ENCODE measurements around the gene CACNA2D1. TPM values are rescaled to one million over a fixed set of nuclear protein-coding genes. Genes with fewer than 3 reads are reported as not detected.

CACNA2D1 gene
- total RNA-seq, 1 donor from 2014 or later, result 1.5 TPM

DNA sequence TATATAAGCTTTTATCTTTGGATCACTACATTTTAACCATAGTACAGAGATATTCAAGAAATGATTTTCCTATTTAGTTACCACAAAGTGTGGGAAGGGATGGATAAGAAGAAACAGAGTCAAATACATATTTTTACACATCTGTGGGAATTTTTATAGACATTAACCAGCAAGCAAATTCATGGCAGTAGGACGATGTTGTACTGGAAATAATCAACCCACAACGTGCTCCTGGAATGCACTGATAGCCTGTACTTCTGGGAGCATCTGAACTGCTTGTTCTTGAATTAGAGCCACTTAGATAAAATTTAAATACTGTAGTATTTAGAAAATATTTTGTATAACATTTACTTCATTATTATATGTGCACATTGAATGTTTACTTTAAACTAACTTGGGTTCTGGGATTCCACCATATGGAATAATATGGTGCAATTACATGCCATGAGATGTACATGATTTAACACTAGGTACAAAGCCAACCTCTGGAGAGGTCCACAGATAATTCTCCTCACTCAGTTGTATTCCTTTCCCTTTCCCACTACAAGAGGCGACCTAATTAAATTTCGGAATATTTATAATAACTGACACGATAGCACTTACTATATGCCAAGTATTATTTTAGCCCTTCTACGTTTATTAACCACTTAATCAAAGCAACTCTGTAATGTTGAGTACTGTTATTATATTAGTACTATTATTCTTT, 508.8 kb downstream of the CACNA2D1 start:
- Mint-ChIP-seq H3K27me3 (ENCODE audit: insufficient read depth, low read depth) (peaks cover 2% of the 10 kb centered on the region), H3K4me1 (no peaks in the 10 kb centered on the region), H3K36me3 (no peaks in the 10 kb centered on the region), H3K9me3 (no peaks in the 10 kb centered on the region), H3K4me3 (no peak overlapping the region), H3K27ac (no peak overlapping the region)
- Histone ChIP-seq H3K4me2 (no peak overlapping the region), H3K4me1 (peaks cover 4% of the 10 kb centered on the region), H4K20me1 (ENCODE audit: low read depth) (no peaks in the 10 kb centered on the region), H3F3A (ENCODE audit: low read depth) (no peaks in the 10 kb centered on the region), H2AFZ (replicated peaks) (no peak overlapping the region), H3K27ac (no peak overlapping the region), H3K79me2 (ENCODE audit: low read depth) (no peaks in the 10 kb centered on the region), H3K9me3 (ENCODE audit: low read depth) (no peaks in the 10 kb centered on the region), H3K36me3 (no peaks in the 10 kb centered on the region), H3K27me3 (no peaks in the 10 kb centered on the region), H3K4me3 (no peak overlapping the region), H3K9ac (no peak overlapping the region)
- TF ChIP-seq EZH2 (IDR thresholded peaks at IDR 0.05) (no peak), EZH2phosphoT487 (IDR thresholded peaks at IDR 0.05) (no peak)
- TF ChIP-seq, protein P1, sequence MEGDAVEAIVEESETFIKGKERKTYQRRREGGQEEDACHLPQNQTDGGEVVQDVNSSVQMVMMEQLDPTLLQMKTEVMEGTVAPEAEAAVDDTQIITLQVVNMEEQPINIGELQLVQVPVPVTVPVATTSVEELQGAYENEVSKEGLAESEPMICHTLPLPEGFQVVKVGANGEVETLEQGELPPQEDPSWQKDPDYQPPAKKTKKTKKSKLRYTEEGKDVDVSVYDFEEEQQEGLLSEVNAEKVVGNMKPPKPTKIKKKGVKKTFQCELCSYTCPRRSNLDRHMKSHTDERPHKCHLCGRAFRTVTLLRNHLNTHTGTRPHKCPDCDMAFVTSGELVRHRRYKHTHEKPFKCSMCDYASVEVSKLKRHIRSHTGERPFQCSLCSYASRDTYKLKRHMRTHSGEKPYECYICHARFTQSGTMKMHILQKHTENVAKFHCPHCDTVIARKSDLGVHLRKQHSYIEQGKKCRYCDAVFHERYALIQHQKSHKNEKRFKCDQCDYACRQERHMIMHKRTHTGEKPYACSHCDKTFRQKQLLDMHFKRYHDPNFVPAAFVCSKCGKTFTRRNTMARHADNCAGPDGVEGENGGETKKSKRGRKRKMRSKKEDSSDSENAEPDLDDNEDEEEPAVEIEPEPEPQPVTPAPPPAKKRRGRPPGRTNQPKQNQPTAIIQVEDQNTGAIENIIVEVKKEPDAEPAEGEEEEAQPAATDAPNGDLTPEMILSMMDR (IDR thresholded peaks at IDR 0.05), result no peak
- no peak for DNase-seq (ENCODE audit: low spot score)

DNA sequence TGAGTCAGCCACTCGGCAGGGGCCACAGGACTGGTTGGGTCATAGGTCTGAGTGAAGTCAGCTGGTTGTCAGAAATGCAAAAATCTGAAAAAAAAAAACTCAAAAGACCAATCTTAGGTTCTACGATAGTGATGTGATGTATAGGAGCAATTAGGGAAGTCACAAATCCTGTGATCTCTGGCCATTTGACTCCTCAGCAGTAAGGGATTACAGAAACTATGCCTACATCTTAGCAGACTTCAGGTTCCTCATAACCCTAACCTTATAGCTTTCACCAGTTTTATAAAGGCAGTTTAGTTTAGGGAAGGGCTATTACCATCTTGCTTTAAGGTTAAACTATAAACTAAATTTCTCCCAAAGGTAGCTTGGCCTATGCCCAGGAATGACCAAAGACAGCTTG, 510.6 kb downstream of the CACNA2D1 start:
- H3K27ac Mint-ChIP-seq, result no peak overlapping the region
- Histone ChIP-seq H3K9me3 (ENCODE audit: low read depth) (no peaks in the 10 kb centered on the region), H3K27ac (no peak overlapping the region), H3K4me3 (no peak overlapping the region), H3K27me3 (no peaks in the 10 kb centered on the region), H3K36me3 (no peaks in the 10 kb centered on the region), H3K4me1 (peaks cover 4% of the 10 kb centered on the region), H3F3A (ENCODE audit: low read depth) (no peaks in the 10 kb centered on the region), H3K79me2 (ENCODE audit: low read depth) (no peaks in the 10 kb centered on the region), H4K20me1 (ENCODE audit: low read depth) (no peaks in the 10 kb centered on the region), H3K9ac (no peak overlapping the region), H2AFZ (replicated peaks) (no peak overlapping the region), H3K4me2 (no peak overlapping the region)
- peaks cover 2% of the 10 kb centered on the region for H3K27me3 Mint-ChIP-seq (ENCODE audit: insufficient read depth, low read depth)
- no peak for DNase-seq (ENCODE audit: low spot score)
- no peaks in the 10 kb centered on the region for H3K9me3 Mint-ChIP-seq
- H3K4me1 Mint-ChIP-seq, result no peaks in the 10 kb centered on the region
- H3K36me3 Mint-ChIP-seq, result no peaks in the 10 kb centered on the region
- H3K4me3 Mint-ChIP-seq, result no peak overlapping the region
- TF ChIP-seq EZH2phosphoT487 (IDR thresholded peaks at IDR 0.05) (no peak), EZH2 (IDR thresholded peaks at IDR 0.05) (no peak)
- TF ChIP-seq, protein P1 (IDR thresholded peaks at IDR 0.05), result no peak

DNA sequence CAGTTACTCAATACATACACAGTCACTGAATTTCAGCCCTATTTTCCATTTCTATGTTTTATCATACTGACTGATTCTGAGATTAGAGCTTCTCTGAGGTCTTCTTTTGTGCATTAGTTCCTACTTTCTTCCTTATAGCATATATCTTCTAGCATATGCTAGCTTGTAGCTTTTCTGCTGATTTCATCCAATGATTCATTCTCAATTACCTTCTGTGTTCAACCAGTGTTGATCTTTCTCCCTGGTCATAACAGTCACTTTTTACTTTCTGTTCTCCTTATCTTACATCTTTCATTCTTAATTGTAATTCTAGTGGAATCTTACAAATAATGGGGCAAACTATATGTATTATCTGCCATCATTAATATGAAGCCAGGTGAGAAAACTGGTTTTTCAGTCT, 514.2 kb downstream of the CACNA2D1 start:
- Histone ChIP-seq H2AFZ (replicated peaks) (no peak overlapping the region), H3K4me1 (peaks cover 5% of the 10 kb centered on the region), H3K9ac (no peak overlapping the region), H3K27ac (no peak overlapping the region), H3K36me3 (no peaks in the 10 kb centered on the region), H3K4me2 (no peak overlapping the region), H4K20me1 (ENCODE audit: low read depth) (no peaks in the 10 kb centered on the region), H3K27me3 (no peaks in the 10 kb centered on the region), H3K9me3 (ENCODE audit: low read depth) (no peaks in the 10 kb centered on the region), H3F3A (ENCODE audit: low read depth) (no peaks in the 10 kb centered on the region), H3K79me2 (ENCODE audit: low read depth) (no peaks in the 10 kb centered on the region), H3K4me3 (no peak overlapping the region)
- Mint-ChIP-seq H3K36me3 (no peaks in the 10 kb centered on the region), H3K27ac (no peak overlapping the region), H3K27me3 (ENCODE audit: insufficient read depth, low read depth) (peaks cover 2% of the 10 kb centered on the region), H3K4me1 (peaks cover 7% of the 10 kb centered on the region), H3K4me3 (no peak overlapping the region), H3K9me3 (no peaks in the 10 kb centered on the region)
- no peak for TF ChIP-seq EZH2 (IDR thresholded peaks at IDR 0.05)
- no peak for TF ChIP-seq EZH2phosphoT487 (IDR thresholded peaks at IDR 0.05)
- TF ChIP-seq, protein P1 (IDR thresholded peaks at IDR 0.05), result no peak
- DNase-seq (ENCODE audit: low spot score), result no peak

Measured in neural progenitor cell (in vitro differentiated cells).